Right lung (tissue), 5 donors: Measurements from ENCODE around the gene BTNL2. TPM values are rescaled to one million over a fixed set of nuclear protein-coding genes. Genes with fewer than 3 reads are reported as not detected.
A peak's percentile ranks its signal among the peaks of the same experiment; 100 is the strongest.

Source experiments
- DNase-seq, 2 donors: peaks; one replicate each; pipeline ENCODE4 v3.0.0-alpha.2; 2013
- polyA plus RNA-seq, 5 donors: library from polyadenylated mRNA; unstranded; fragments of 120-200 nt; gene quantifications; one replicate each; pipeline versions ENCODE4 v1.2.1 to v1.2.3, GENCODE V29; 2013; ENCODE audit warnings: inconsistent platforms in 1 of 5, low replicate concordance in 1 of 5; ENCODE audit not compliant: insufficient read length in 5 of 5, insufficient read depth in 1 of 5

BTNL2 gene
- polyA plus RNA-seq, 5 donors: 0.78 to 2.1 (median 1.7) TPM

GRCh38 chr6:32415521-32416019 is 8.6 kb upstream of the BTNL2 start:
- DNase-seq: peak; percentile 30 to 67

- peak; percentile 45 to 67 for DNase-seq
These were observed 6.6 kb upstream of the BTNL2 start for GRCh38 chr6:32413427-32414047.

- DNase-seq: no peak
These were observed 4.8 kb upstream of the BTNL2 start for GRCh38 chr6:32411566-32412327.

- no peak for DNase-seq
These were observed 3.9 kb upstream of the BTNL2 start for GRCh38 chr6:32410906-32411305.

- DNase-seq: no peak
These were observed 784 bp downstream of the BTNL2 start for GRCh38 chr6:32406197-32406596.

GRCh38 chr6:32405656-32406055 is 1.3 kb downstream of the BTNL2 start:
- no peak for DNase-seq

- DNase-seq: no peak
These were observed 4.2 kb downstream of the BTNL2 start for GRCh38 chr6:32402812-32403211.

GRCh38 chr6:32401284-32401963 is 5.6 kb downstream of the BTNL2 start:
- no peak for DNase-seq

- no peak for DNase-seq
These were observed 9.6 kb downstream of the BTNL2 start for GRCh38 chr6:32397252-32397920.

GRCh38 chr6:32396028-32396427 is 11.0 kb downstream of the BTNL2 start:
- no peak for DNase-seq

GRCh38 chr6:32393665-32394420 is 13.1 kb downstream of the BTNL2 start:
- DNase-seq: no peak

- no peak for DNase-seq
These were observed 15.5 kb downstream of the BTNL2 start for GRCh38 chr6:32391505-32391904.

- DNase-seq: no peak
These were observed 19.2 kb downstream of the BTNL2 start for GRCh38 chr6:32387589-32388340.

- no peak for DNase-seq
These were observed 20.9 kb downstream of the BTNL2 start for GRCh38 chr6:32386040-32386439.

GRCh38 chr6:32382757-32383420 is 24.1 kb downstream of the BTNL2 start:
- no peak for DNase-seq

GRCh38 chr6:32379545-32379944 is 27.4 kb downstream of the BTNL2 start:
- no peak for DNase-seq

- no peak for DNase-seq
These were observed 31.0 kb downstream of the BTNL2 start for GRCh38 chr6:32375739-32376529.

- DNase-seq: no peak
These were observed 35.2 kb downstream of the BTNL2 start, which contains the start of gene TSBP1 for GRCh38 chr6:32371803-32372202. Gene TSBP1 (minus strand): TSS chr6:32371903. CDS start chr6:32371706, 197 bp downstream.

- no peak for DNase-seq
These were observed 35.8 kb downstream of the BTNL2 start for GRCh38 chr6:32371229-32371628.
